Left ventricle myocardium inferior (tissue), 1 donor: ENCODE data around the gene ALDH1B1. TPM values are rescaled to one million over a fixed set of nuclear protein-coding genes. Genes with fewer than 3 reads are reported as not detected.
"Not testable (repeated sequence)": the region's sequence is repeated elsewhere in the genome, so short reads cannot be mapped to it uniquely, and the experiment has no call there.

Source experiments
- DNase-seq: peaks from one replicate; pipeline ENCODE4 v3.0.0-alpha.2; 2020
- H3K27ac ChIP-seq: fragments of 200-600 bp; replicated peaks from 2 replicates; pipeline ENCODE4 v1.8.0; 2021
- H3K27me3 ChIP-seq: fragments of 200-600 bp; 2 replicates; pipeline ENCODE4 v1.8.0; 2021; ENCODE audit warnings: low read depth
- H3K36me3 ChIP-seq: fragments of 200-600 bp; 2 replicates; pipeline ENCODE4 v1.8.0; 2021
- H3K4me1 ChIP-seq: fragments of 200-600 bp; 2 replicates; pipeline ENCODE4 v1.8.0; 2021
- H3K4me3 ChIP-seq: fragments of 200-600 bp; 2 replicates; pipeline ENCODE4 v1.8.0; 2021; ENCODE audit warnings: mild to moderate bottlenecking, moderate library complexity
- H3K9me3 ChIP-seq: fragments of 200-600 bp; replicated peaks from 2 replicates; pipeline ENCODE4 v1.8.0; 2021
- intact Hi-C: fragments of 100-400 bp; cut with micrococcal nuclease; formaldehyde crosslinking; loops from one replicate; pipeline ENCODE4 v1.11.0; 2022
- total RNA-seq: library from RNA; stranded (reverse); fragmentation: NEBNext Ultra II Directional; extraction: Animal tissue kit (Norgen Biotek cat#: 25700); gene quantifications from one replicate; pipeline ENCODE4 v1.2.1, GENCODE V29; 2021
- TF ChIP-seq, protein P1 (sequence below): fragments of 200-600 bp; IDR thresholded peaks from 2 replicates; pipeline ENCODE4 v1.8.0; 2021; ENCODE audit warnings: antibody characterized with exemption, mild to moderate bottlenecking, borderline replicate concordance
- donor health status: DM: no; HTN: yes; CAD: no; lungs with severe emphysema.

Gene ALDH1B1
- total RNA-seq, 1 donor from 2014 or later, result 21.6 TPM

DNA sequence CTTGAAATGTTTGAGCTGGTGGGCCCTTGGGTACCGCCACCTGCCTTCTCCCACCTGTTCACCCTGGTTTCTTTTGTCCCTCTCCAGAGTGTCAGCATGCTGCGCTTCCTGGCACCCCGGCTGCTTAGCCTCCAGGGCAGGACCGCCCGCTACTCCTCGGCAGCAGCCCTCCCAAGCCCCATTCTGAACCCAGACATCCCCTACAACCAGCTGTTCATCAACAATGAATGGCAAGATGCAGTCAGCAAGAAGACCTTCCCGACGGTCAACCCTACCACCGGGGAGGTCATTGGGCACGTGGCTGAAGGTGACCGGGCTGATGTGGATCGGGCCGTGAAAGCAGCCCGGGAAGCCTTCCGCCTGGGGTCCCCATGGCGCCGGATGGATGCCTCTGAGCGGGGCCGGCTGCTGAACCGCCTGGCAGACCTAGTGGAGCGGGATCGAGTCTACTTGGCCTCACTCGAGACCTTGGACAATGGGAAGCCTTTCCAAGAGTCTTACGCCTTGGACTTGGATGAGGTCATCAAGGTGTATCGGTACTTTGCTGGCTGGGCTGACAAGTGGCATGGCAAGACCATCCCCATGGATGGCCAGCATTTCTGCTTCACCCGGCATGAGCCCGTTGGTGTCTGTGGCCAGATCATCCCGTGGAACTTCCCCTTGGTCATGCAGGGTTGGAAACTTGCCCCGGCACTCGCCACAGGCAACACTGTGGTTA is 3.3 kb downstream of the ALDH1B1 start:
- H3K27ac ChIP-seq, result no peak overlapping the region
- peaks cover 20% of the 10 kb centered on the region for H3K36me3 ChIP-seq
- TF ChIP-seq, protein P1, sequence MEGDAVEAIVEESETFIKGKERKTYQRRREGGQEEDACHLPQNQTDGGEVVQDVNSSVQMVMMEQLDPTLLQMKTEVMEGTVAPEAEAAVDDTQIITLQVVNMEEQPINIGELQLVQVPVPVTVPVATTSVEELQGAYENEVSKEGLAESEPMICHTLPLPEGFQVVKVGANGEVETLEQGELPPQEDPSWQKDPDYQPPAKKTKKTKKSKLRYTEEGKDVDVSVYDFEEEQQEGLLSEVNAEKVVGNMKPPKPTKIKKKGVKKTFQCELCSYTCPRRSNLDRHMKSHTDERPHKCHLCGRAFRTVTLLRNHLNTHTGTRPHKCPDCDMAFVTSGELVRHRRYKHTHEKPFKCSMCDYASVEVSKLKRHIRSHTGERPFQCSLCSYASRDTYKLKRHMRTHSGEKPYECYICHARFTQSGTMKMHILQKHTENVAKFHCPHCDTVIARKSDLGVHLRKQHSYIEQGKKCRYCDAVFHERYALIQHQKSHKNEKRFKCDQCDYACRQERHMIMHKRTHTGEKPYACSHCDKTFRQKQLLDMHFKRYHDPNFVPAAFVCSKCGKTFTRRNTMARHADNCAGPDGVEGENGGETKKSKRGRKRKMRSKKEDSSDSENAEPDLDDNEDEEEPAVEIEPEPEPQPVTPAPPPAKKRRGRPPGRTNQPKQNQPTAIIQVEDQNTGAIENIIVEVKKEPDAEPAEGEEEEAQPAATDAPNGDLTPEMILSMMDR, result no peak
- intact Hi-C loops, result no loop called here
- H3K4me3 ChIP-seq, result no peak overlapping the region
- DNase-seq, result no peak
- H3K27me3 ChIP-seq, result no peaks in the 10 kb centered on the region
- no peaks in the 10 kb centered on the region for H3K9me3 ChIP-seq
- H3K4me1 ChIP-seq, result peaks cover 21% of the 10 kb centered on the region

DNA sequence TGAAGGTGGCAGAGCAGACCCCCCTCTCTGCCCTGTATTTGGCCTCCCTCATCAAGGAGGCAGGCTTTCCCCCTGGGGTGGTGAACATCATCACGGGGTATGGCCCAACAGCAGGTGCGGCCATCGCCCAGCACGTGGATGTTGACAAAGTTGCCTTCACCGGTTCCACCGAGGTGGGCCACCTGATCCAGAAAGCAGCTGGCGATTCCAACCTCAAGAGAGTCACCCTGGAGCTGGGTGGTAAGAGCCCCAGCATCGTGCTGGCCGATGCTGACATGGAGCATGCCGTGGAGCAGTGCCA is 3.8 kb downstream of the ALDH1B1 start:
- Histone ChIP-seq H3K4me1 (peaks cover 21% of the 10 kb centered on the region), H3K36me3 (peaks cover 20% of the 10 kb centered on the region), H3K9me3 (no peaks in the 10 kb centered on the region), H3K27ac (no peak overlapping the region), H3K4me3 (no peak overlapping the region), H3K27me3 (peaks cover 2% of the 10 kb centered on the region)
- no peak for DNase-seq
- intact Hi-C loops, result no loop called here
- TF ChIP-seq, protein P1, result no peak

DNA sequence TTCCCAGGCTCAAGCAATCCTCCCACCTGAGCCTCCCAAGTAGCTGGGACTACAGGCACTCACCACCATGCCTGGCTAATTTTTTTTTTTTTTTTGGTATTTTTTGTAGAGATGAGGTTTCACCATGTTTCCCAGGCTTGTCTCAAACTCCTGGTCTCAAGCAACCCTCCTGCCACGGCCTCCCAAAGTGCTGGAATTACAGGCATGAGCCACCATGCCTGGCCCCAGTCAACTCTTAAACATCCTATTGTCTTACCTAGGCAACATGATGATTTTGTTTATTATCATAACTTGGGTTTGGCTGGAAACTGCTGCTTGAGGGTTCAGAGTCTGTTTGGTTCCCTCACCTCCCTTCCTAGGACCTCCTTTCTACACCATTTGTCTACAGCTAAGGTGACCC is 6.7 kb downstream of the ALDH1B1 start:
- H3K4me1 ChIP-seq, H3K9me3 ChIP-seq, H3K4me3 ChIP-seq, DNase-seq, H3K27ac ChIP-seq, intact Hi-C loops: not testable (repeated sequence)
- H3K27me3 ChIP-seq, result peaks cover 30% of the 10 kb centered on the region
- peaks cover 20% of the 10 kb centered on the region for H3K36me3 ChIP-seq

DNA sequence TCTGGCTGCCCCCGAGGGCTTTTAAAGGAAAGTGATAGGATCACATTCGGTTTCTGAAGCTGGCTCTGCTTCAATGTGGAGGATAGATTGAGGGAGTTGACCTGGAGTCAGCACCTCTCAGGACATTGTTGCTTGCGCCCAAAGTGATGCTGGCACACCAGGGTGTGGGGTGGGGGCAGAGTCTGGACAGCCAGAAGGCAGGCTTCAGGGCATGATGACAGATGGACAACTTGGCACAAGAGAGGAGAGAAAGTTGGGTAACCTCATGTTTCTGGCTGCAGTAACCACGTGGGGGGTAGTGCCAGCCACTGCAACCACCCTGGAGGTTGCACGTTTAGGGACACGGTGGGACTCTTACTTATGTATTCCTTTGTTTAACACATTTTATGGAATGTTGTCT is 9.5 kb downstream of the ALDH1B1 start:
- H3K27me3 ChIP-seq, result peaks cover 57% of the 10 kb centered on the region
- TF ChIP-seq, protein P1, result no peak
- H3K4me3 ChIP-seq, result no peak overlapping the region
- H3K36me3 ChIP-seq, result peaks cover 5% of the 10 kb centered on the region
- H3K27ac ChIP-seq, result no peak overlapping the region
- H3K9me3 ChIP-seq, result no peaks in the 10 kb centered on the region
- no peak for DNase-seq
- H3K4me1 ChIP-seq, result peaks cover 4% of the 10 kb centered on the region
- intact Hi-C loops, result no loop called here

DNA sequence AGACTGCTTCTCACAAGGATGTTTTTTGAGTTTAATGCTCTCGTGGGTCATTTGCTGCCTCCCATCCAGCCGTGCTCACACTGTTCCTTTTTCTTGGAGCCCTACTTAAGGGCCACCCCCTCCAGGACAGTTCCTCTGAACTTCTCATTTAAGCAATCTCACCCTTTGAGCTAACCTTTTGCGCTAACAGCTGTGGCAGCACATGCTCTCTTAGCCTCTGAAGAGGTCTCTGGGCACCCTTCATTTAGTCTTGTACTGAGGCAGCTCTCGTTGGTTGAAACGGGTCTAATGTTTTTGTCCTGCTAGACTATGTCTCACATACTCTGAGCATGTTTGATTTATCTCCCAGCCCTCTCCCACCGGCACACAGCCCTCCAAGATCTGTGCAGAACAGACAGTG is 11.8 kb downstream of the ALDH1B1 start:
- no peak for DNase-seq
- H3K9me3 ChIP-seq, result no peaks in the 10 kb centered on the region
- TF ChIP-seq, protein P1, result no peak
- H3K4me1 ChIP-seq, result peaks cover 4% of the 10 kb centered on the region
- intact Hi-C loops, result no loop called here
- peaks cover 69% of the 10 kb centered on the region for H3K27me3 ChIP-seq
- no peak overlapping the region for H3K4me3 ChIP-seq
- H3K27ac ChIP-seq, result no peak overlapping the region
- no peaks in the 10 kb centered on the region for H3K36me3 ChIP-seq

DNA sequence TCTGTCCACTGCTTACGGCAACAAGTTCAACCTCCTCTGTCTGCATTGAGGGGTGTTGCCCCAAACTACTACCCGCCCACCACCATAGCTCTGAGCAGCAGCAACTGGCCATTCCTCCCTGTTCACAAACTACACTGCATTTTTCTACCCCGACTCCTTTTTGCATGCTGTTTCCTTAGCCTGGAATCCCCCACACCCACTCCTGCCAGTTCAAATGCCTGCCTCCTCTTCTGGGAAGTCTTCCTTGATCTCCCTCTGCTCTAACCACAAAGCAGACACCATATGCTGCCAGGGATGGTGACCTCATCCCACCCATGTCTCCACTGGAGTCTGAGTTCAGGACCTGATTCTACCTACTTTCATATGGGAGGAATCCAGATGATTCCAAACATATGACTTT is 13.3 kb downstream of the ALDH1B1 start:
- Histone ChIP-seq H3K4me1 (no peaks in the 10 kb centered on the region), H3K9me3 (no peaks in the 10 kb centered on the region), H3K4me3 (no peak overlapping the region), H3K27me3 (peaks cover 72% of the 10 kb centered on the region), H3K36me3 (no peaks in the 10 kb centered on the region), H3K27ac (no peak overlapping the region)
- no peak for DNase-seq
- TF ChIP-seq, protein P1, result no peak
- intact Hi-C loops, result no loop called here
